HG02973 (cell line): ENCODE data around the gene PRICKLE4.
"Not testable (repeated sequence)": the region's sequence is repeated elsewhere in the genome, so short reads cannot be mapped to it uniquely, and the experiment has no call there.

Experiments
- ATAC-seq: cut with Tn5 transposase; IDR thresholded peaks from one replicate; pipeline ENCODE4 v1.9.1; 2021; ENCODE audit warnings: moderate library complexity; ENCODE audit not compliant: unreplicated experiment

The PRICKLE4 gene

GRCh38 chr6:41744236-41744787 is 36.3 kb upstream of the PRICKLE4 start:
- ATAC-seq, result no peak

DNA sequence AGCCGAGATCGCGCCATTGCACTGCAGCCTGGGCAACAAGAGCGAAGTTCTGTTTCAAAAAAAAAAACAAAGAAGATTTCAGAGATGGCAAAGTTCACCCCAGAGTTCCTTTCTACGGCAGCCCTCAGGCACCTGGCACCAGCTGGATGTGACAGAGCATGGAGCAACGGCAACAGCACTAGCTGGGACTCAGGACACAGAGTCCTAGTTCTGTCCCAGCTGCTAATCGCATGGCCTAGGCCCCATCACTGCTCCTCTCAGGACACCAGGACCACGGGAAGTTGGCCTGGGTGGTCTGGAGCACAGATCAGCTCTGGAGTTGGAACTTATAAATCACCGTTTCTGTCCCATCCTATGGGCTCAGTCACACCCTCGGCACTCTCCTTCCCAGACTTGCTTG is 34.5 kb upstream of the PRICKLE4 start:
- ATAC-seq, result no peak

DNA sequence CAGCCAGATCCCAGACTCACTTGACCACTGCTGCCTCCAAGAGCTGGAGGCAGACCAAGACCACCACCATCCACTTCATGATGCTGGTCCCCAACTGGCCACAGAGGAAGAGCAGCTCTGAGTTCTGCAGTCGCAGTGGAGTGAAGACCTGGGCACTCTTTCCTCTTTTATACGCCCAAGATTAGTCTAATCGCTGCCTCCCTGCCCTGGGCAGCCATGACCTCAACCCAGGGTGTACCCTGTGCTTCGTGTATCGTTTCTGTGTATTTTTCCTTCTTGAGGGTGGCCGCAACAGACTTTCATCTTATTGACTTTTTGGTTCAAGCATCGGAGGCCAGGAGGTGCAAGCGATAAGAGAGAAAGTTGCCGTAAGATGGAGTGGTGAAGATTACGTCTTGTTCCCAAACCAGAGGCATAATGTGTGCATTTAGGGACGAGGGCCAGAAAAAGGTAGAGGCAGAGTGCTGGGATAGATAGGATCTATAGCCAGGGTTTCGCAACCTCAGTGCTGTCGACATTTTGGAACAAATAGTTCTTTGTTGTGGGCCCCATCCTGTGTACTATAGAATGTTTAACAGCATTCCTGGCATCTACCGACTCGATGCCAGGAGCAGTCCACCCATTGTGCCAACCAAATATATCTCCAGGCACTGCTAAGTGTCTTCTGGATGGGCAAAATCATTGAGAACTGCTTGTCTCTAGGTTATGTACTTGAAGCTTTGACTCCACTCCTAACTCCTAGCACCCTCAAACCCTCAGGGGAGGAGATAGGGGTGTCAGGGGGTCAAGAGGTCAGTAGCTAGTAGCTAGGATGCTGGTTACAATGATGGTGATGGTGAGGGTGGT is 33.1 kb upstream of the PRICKLE4 start, which contains the start of gene PGC:
TSS of gene PGC (minus strand) at position 142 of the 846 bp plus-strand sequence. CDS start at position 79, 63 bp downstream.
- no peak for ATAC-seq

DNA sequence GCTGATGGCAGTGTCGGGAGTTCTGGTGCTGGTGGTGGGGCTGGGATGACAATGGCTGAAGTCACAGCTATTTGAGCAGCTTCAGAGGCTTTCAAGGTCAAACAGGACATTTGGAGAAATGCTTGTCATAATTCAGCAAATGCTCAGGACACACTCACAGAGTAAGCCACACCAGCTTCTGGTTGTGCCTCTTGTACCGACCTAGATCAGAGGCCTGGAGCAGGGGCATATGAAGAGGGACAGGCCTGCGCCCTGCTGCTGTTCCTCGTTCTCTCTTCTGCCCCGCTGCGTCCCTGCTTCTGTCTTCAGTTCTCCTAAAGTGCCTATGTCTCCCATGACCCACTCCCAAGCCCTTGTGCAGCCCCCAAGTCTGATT is 32.5 kb upstream of the PRICKLE4 start:
- no peak for ATAC-seq

- ATAC-seq, result no peak
Measured at GRCh38 chr6:41748542-41748941, 32.0 kb upstream of the PRICKLE4 start.

DNA sequence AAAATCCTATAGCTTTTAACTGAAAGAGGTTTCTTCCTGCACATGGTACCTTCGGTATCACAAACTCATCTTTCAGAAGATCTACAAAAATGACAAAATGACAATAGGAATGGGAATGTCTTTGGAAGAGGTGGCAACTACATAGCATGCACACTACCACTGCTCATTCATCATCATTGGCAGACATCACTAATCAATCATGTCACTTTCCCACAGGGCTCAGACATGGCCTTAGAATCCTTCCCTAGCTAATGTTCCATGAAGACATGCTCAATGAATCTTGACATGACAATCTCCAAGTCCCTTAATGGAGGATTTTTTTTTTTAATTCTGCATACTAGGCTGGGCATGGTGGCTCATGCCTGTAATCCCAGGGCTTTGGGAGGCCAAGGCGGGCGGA is 30.2 kb upstream of the PRICKLE4 start:
- ATAC-seq, result no peak

DNA sequence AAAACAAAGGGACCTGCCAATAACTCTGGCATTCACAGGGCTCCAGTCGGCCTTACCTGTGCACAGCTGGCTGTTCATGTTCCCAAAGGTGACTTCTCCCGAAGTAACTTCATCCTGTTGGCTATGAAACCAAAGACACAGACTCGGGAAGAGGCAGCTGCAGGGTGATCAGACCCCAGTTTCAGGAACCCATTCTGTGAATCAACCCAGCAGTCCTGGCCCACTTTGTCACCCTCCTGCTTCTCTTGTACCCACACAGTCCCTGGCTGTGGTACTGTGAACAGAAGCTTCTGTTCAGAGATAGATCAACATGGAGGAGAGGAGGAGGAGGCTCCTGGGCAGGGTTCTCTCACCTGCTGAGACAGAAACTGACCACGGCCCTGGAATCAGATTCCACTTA is 24.7 kb upstream of the PRICKLE4 start:
- ATAC-seq, result no peak

- ATAC-seq, result no peak
Measured at GRCh38 chr6:41756354-41756753, 24.2 kb upstream of the PRICKLE4 start.

GRCh38 chr6:41757271-41757670 is 23.3 kb upstream of the PRICKLE4 start:
- ATAC-seq, result no peak

DNA sequence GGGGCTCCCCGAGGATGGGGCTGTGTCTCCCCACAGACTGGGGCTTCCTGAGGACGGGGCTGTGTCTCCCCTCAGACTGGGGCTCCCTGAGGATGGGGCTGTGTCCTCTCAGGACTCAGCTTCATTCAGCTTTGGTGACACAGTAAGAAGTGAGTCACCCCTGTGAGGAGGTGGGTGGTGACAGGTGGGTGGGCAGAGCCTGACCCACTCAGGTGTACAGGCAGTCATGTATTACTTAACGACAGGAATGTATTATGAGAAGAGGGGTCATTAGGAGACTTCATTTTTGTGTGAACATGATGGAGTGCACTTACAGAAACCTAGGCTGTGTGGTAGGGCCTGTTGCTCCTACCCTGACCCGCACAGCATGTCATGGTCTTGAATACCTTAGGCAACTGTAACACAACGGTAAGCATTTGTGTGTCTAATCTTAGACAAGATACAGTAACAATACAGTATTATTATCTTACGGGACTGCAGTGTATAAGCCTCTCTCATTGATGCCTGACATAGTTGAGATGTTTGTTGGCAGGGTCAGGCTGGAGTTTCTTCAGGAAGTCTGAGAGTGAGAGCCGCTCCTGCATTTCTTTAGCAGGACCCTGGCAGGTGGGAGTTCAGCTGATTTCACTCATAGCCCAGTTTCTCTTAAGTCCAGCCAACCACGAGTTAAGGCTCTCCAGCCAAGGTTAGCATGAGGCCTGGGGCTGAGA is 22.5 kb upstream of the PRICKLE4 start:
- no peak for ATAC-seq

- no peak for ATAC-seq
Measured at GRCh38 chr6:41758641-41759035, 21.9 kb upstream of the PRICKLE4 start.

- ATAC-seq, result no peak
Measured at GRCh38 chr6:41759106-41759904, 21.3 kb upstream of the PRICKLE4 start.

DNA sequence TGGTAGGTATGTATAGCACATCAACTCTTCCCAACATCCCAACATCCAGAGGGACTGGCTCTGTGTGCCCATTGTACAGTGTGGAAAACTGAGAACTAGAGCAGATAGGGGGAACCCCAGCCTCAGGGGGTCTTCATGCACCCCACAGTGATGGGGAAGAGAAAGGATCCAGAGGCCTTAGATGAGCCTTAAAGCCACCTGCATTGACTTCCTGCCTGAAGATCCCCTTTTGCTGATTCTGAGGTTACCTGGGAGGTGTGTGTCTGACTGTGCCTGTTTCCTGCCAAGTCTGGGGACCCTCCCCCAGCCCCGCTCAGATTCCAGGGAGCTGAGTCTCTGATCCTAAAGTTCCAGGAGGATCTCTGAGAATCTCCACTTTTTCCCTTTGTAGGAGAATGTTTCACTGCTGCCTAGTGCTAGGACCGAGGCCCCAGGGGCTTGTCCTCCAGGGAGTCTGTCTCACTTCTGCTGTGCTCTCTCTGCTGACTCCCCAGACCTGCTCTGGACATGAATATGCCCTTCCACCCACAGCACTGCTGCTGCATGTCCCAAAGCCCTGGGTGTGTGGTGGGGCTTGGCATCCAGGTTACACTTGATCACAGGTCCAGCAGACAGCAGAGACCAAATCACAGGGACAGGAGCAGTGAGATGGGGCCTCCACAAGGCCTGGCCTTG is 20.5 kb upstream of the PRICKLE4 start:
- no peak for ATAC-seq

DNA sequence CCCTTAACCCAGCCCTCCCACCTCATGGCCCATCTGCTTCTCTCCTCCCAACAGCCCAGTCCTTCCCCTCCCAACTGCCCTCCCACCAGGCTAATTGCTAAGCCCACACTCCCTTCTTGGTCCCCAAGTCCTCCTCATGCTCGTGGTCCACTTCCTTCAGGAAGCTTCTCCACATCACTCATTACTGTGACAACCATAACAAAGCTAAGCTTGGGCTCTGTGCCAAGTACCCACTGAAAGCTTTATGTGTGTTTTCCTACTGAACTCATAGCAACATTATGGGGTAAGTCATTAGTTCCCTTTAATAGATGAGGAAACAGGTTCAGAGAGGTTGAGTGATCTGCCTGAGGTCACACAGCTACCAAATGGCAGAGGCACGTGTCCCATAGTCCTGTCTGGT is 17.1 kb upstream of the PRICKLE4 start:
- no peak for ATAC-seq

DNA sequence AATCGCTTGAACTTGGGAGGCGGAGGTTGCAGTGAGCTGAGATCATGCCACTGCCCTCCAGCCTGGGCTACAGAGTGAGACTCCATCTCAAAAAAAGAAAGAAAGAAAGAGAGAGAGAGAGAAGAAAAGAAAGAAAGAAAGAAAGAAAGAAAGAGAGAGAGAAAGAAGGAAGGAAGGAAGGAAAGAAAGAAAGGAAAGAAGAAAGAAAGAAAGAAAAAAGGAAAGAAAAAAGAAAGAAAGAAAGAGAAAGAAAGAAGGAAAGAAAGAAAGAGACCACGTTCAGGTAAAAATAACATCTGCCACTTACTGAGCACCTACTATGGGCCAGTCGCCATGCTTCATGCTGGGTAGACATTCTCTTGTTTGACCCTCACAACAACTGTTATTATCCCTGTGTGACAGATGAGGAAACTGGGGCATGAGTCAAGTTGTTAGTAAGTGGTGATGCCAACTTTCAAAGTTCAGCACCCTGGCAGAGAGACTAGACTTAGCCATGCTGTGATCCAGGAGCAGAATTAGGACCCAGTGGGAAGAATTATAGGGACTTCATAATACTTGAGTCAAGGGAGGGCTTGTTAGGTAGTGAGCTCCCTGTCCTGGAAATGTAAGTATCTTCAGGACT is 14.4 kb upstream of the PRICKLE4 start:
- not testable (repeated sequence) for ATAC-seq

DNA sequence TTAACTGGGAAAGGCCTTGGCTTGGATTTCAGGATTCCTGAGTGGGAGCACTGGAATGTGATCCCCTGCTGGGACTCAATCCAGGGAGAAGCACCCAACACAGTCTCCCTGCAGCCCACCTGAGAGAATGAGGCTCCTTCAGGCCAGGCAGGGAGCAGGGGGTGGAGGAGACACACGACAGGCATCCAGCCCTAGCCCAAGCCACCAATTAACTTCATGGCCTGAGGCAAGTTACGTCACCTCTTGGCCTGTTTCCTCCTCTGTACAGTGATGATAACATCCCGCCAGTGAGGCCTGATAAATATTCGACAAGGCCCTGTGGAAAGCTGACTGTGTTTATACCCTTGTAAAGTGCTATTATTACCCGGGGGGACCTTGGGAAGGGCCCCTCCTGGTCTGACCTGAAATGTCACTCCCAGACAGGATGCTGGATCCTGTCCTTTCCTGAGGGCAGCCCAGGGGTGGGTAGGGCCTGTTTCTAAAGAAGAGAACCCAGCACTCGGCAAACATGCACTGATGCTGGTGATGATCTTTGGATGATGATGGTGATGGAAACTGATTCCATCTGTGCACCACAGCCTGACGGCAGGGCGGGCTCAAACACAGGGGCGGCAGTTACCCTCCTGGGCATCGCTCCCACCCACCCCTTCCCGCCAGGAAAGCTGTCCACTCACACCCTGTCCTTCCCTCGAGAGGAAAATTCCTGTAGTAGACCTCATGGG is 13.3 kb upstream of the PRICKLE4 start:
- no peak for ATAC-seq

DNA sequence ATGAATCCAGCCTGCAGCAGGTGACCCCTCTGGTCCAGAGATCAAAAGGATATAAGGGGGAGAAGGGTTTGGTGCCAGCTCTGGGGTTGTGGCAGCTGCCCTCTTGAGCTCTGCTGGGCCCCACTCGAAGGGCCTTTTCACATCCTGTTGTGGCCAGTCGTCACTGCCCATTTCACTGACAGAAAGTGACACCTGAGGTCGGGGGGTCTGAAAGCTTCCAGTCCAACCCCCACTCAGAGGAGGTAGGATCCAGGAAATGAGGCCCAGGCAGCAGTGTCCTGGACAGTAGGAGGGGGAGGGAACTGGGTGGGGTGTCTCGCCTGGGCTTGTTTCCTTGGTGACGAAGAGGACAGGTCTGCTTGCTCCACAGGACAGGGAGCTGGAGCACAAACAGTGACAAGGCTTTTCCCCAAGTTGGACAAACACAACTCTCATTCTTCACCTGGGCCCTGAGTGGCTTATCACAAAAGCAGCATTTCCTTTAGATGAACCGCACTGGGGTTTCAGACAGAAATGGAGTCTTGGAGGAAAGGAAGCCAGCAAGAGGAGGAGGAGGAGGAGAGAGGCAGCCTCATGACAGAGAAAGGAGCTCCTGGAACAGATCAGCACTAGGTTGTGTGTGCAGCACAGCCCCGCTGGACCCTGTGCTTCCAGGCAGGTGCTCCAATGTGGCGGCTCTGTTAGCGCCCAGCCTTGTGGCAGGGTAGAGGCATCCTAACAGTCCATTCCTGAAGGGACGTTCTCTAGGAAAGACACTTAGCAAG is 11.9 kb upstream of the PRICKLE4 start:
- ATAC-seq, result no peak

GRCh38 chr6:41769376-41769775 is 11.2 kb upstream of the PRICKLE4 start:
- no peak for ATAC-seq
